ENCODE measurements around the gene CRYBB3. TPM values are rescaled to one million over a fixed set of nuclear protein-coding genes. Genes with fewer than 3 reads are reported as not detected.

Gene CRYBB3
- polyA plus RNA-seq (2014; cell fraction: cytosol; rRNA removed) = not detected in 2 replicates
- not detected in 2 replicates for polyA plus RNA-seq (2014; cell fraction: nucleus; rRNA removed)

GRCh38 chr22:25199731-25200520 is at the start of gene CRYBB3:
CRYBB3 (plus strand) TSS chr22:25199858; CDS start chr22:25201397, 1,539 bp downstream.
- no peak for DNase-seq (ENCODE audit: low spot score)

- no peak for DNase-seq (ENCODE audit: low spot score)
Observed at GRCh38 chr22:25153961-25154666, 45.5 kb upstream of the CRYBB3 start.

- no peak for DNase-seq (ENCODE audit: low spot score)
Observed at GRCh38 chr22:25154667-25154999, 45.0 kb upstream of the CRYBB3 start.

- DNase-seq (ENCODE audit: low spot score) = no peak
Observed at GRCh38 chr22:25156736-25157135, 42.9 kb upstream of the CRYBB3 start.

GRCh38 chr22:25159028-25159427 is 40.6 kb upstream of the CRYBB3 start:
- no peak for DNase-seq (ENCODE audit: low spot score)

- DNase-seq (ENCODE audit: low spot score) = no peak
Observed at GRCh38 chr22:25160120-25160996, 39.3 kb upstream of the CRYBB3 start.

GRCh38 chr22:25161017-25161915 is 38.4 kb upstream of the CRYBB3 start:
- DNase-seq (ENCODE audit: low spot score) = no peak

GRCh38 chr22:25161916-25162530 is 37.6 kb upstream of the CRYBB3 start:
- DNase-seq (ENCODE audit: low spot score) = no peak

- DNase-seq (ENCODE audit: low spot score) = no peak
Observed at GRCh38 chr22:25162561-25162960, 37.1 kb upstream of the CRYBB3 start.

GRCh38 chr22:25165785-25166184 is 33.9 kb upstream of the CRYBB3 start:
- no peak for DNase-seq (ENCODE audit: low spot score)

- no peak for DNase-seq (ENCODE audit: low spot score)
Observed at GRCh38 chr22:25166266-25167040, 33.2 kb upstream of the CRYBB3 start.

- no peak for DNase-seq (ENCODE audit: low spot score)
Observed at GRCh38 chr22:25167082-25167481, 32.6 kb upstream of the CRYBB3 start.

GRCh38 chr22:25167834-25168601 is 31.6 kb upstream of the CRYBB3 start:
- DNase-seq (ENCODE audit: low spot score) = no peak

GRCh38 chr22:25169278-25170031 is 30.2 kb upstream of the CRYBB3 start:
- no peak for DNase-seq (ENCODE audit: low spot score)

GRCh38 chr22:25170426-25170980 is 29.2 kb upstream of the CRYBB3 start:
- DNase-seq (ENCODE audit: low spot score) = no peak

GRCh38 chr22:25172153-25172552 is 27.5 kb upstream of the CRYBB3 start:
- DNase-seq (ENCODE audit: low spot score) = no peak

GRCh38 chr22:25174156-25174887 is 25.3 kb upstream of the CRYBB3 start:
- no peak for DNase-seq (ENCODE audit: low spot score)
